Suprapubic skin (tissue), 4 donors: ENCODE results near the gene CRYGD. TPM values are rescaled to one million over a fixed set of nuclear protein-coding genes. Genes with fewer than 3 reads are reported as not detected.

Experiments
- DNase-seq, 2 donors: peaks; one replicate each; pipeline ENCODE4 v3.0.0-alpha.2; 2019; ENCODE audit warnings: low spot score in 2 of 2
- H3K27ac ChIP-seq: fragments of 200-600 bp; sonication (generic); one replicate; pipeline ENCODE4 v1.5.1; 2019
- H3K27me3 ChIP-seq: fragments of 200-600 bp; sonication (generic); one replicate; pipeline ENCODE4 v1.5.1; 2019
- H3K36me3 ChIP-seq: fragments of 200-600 bp; sonication (generic); one replicate; pipeline ENCODE4 v1.5.1; 2019
- H3K4me1 ChIP-seq: fragments of 200-600 bp; sonication (generic); one replicate; pipeline ENCODE4 v1.5.1; 2019
- H3K4me3 ChIP-seq: fragments of 200-600 bp; sonication (generic); one replicate; pipeline ENCODE4 v1.5.1; 2019; ENCODE audit warnings: mild to moderate bottlenecking
- H3K9me3 ChIP-seq: fragments of 200-600 bp; sonication (generic); one replicate; pipeline ENCODE4 v1.5.1; 2019
- EP300 ChIP-seq: sonication (generic); formaldehyde crosslinking; IDR thresholded peaks from one replicate; pipeline ENCODE4 v1.6.1; 2017; ENCODE audit warnings: antibody characterized with exemption
- POLR2A ChIP-seq, 2 donors: fragments of 450-650 bp; IDR thresholded peaks; one replicate each; pipeline ENCODE4 v1.6.1; 2017; ENCODE audit warnings: antibody characterized with exemption in 2 of 2, mild to moderate bottlenecking in 2 of 2, moderate library complexity in 2 of 2
- POLR2AphosphoS5 ChIP-seq, 3 donors: sonication (generic); formaldehyde crosslinking; IDR thresholded peaks; one replicate each; pipeline ENCODE4 v1.6.1; 2017; ENCODE audit warnings: antibody characterized with exemption in 3 of 3
- WGBS: methylation state at CpG from one replicate; pipeline ENCODE4 v1.1.5; 2018; 5-methylcytosine and 5-hydroxymethylcytosine counted together
- total RNA-seq, 4 donors: library from RNA; depleted of rRNA; stranded (reverse); fragments of >200 nt; gene quantifications; one replicate each; pipeline ENCODE4 v1.1.0, GENCODE V29; 2016
- TF ChIP-seq, protein P1 (sequence below), 2 donors: fragments of 200-600 bp in 1 of 2; fragments of 450-650 bp in 1 of 2; sonication (generic) in 1 of 2; IDR thresholded peaks; one replicate each; pipeline ENCODE4 v1.5.1; 2016 to 2019; ENCODE audit warnings: antibody characterized with exemption in 2 of 2, mild to moderate bottlenecking in 1 of 2, moderate library complexity in 1 of 2

CRYGD gene
- total RNA-seq, 4 donors from 2014 or later, result not detected

GRCh38 chr2:208083807-208084206 is 40.5 kb downstream of the CRYGD start:
- H3K9me3 ChIP-seq, result no peaks in the 10 kb centered on the region

GRCh38 chr2:208077276-208077675 is 47.0 kb downstream of the CRYGD start:
- no peak for DNase-seq
- H3K27me3 ChIP-seq, result peaks cover 7% of the 10 kb centered on the region
- no peak overlapping the region for H3K4me3 ChIP-seq
- no peak overlapping the region for H3K27ac ChIP-seq
- TF ChIP-seq, protein P1, sequence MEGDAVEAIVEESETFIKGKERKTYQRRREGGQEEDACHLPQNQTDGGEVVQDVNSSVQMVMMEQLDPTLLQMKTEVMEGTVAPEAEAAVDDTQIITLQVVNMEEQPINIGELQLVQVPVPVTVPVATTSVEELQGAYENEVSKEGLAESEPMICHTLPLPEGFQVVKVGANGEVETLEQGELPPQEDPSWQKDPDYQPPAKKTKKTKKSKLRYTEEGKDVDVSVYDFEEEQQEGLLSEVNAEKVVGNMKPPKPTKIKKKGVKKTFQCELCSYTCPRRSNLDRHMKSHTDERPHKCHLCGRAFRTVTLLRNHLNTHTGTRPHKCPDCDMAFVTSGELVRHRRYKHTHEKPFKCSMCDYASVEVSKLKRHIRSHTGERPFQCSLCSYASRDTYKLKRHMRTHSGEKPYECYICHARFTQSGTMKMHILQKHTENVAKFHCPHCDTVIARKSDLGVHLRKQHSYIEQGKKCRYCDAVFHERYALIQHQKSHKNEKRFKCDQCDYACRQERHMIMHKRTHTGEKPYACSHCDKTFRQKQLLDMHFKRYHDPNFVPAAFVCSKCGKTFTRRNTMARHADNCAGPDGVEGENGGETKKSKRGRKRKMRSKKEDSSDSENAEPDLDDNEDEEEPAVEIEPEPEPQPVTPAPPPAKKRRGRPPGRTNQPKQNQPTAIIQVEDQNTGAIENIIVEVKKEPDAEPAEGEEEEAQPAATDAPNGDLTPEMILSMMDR (IDR thresholded peaks at IDR 0.05), result no peak
- TF ChIP-seq POLR2A (IDR thresholded peaks at IDR 0.05) (no peak), POLR2AphosphoS5 (IDR thresholded peaks at IDR 0.05) (no peak), EP300 (no peak)
- no peaks in the 10 kb centered on the region for H3K9me3 ChIP-seq
- H3K36me3 ChIP-seq, result no peaks in the 10 kb centered on the region
- 76% methylated on average over 2 of the region's 2 CpGs for WGBS
- H3K4me1 ChIP-seq, result no peaks in the 10 kb centered on the region

More at GRCh38 chr2:208083807-208084206, 40.5 kb downstream of the CRYGD start:
- Histone ChIP-seq H3K4me3 (no peak overlapping the region), H3K27ac (no peak overlapping the region), H3K4me1 (no peaks in the 10 kb centered on the region), H3K36me3 (no peaks in the 10 kb centered on the region), H3K27me3 (no peaks in the 10 kb centered on the region)
- DNase-seq, result no peak
- TF ChIP-seq POLR2AphosphoS5 (IDR thresholded peaks at IDR 0.05) (no peak), EP300 (no peak), POLR2A (IDR thresholded peaks at IDR 0.05) (no peak)
- TF ChIP-seq, protein P1 (IDR thresholded peaks at IDR 0.05), result no peak

DNA sequence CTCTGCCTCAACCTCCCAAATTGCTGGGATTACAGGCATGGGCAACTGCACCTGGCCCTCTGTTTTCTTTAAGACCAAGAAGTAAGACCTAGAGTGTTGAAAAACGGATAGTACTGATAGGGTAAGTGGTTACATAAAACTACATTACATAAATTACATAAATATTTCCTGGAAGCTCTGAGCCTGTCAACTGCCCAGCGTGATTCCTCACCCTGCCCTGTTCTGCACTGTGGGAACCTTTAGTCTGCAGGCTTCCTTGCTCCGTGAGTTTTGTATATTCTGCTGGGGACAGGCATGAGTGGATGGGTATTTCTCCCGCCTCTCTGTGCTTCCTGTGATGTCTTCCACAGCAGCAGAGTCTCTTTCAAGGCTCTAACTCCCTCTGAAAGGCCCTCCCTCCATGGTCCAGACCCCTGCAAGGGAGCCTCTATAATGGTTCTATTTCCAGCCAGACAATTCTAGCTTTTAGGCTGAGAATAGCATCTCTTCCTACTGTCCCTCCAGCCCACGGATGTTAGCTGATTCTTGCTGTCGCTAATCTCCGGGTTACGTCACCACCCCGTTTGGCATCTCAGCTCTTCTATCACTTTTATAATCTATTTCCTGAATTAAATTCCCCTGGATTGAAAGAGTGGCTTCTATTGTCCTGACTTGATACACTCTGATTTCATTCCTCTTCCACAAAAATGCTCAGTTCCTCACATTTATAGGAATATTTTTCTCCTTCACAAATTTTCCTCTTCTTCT is 49.5 kb downstream of the CRYGD start:
- WGBS, result 39% methylated on average over 9 of the region's 9 CpGs
- no peak overlapping the region for H3K27ac ChIP-seq
- H3K9me3 ChIP-seq, result no peaks in the 10 kb centered on the region
- H3K27me3 ChIP-seq, result peaks cover 7% of the 10 kb centered on the region
- TF ChIP-seq POLR2A (IDR thresholded peaks at IDR 0.05), result no peak
- TF ChIP-seq EP300, result no peak
- TF ChIP-seq POLR2AphosphoS5 (IDR thresholded peaks at IDR 0.05), result no peak
- TF ChIP-seq, protein P1 (IDR thresholded peaks at IDR 0.05), result no peak
- H3K4me3 ChIP-seq, result no peak overlapping the region
- DNase-seq, result no peak
- H3K36me3 ChIP-seq, result no peaks in the 10 kb centered on the region
- H3K4me1 ChIP-seq, result no peaks in the 10 kb centered on the region

GRCh38 chr2:208072250-208072892 is 52.0 kb downstream of the CRYGD start:
- Histone ChIP-seq H3K27me3 (peaks cover 5% of the 10 kb centered on the region), H3K27ac (no peak overlapping the region), H3K9me3 (no peaks in the 10 kb centered on the region), H3K4me1 (no peaks in the 10 kb centered on the region), H3K36me3 (no peaks in the 10 kb centered on the region), H3K4me3 (no peak overlapping the region)
- DNase-seq, result no peak
- TF ChIP-seq, protein P1 (IDR thresholded peaks at IDR 0.05), result peak; percentile 51 to 70
- TF ChIP-seq EP300, result no peak
- TF ChIP-seq POLR2AphosphoS5 (IDR thresholded peaks at IDR 0.05), result no peak
- TF ChIP-seq POLR2A (IDR thresholded peaks at IDR 0.05), result no peak
- 27% methylated on average over 9 of the region's 9 CpGs for WGBS

Other genes starting within 250 kb of the CRYGD start
- 10 to 100 TPM; 14.9 to 28.3 (median 21.0) TPM for gene PLEKHM3, start 99.0 kb downstream of the CRYGD start, total RNA-seq
- not detected for gene CRYGC, start 5.3 kb upstream of the CRYGD start, total RNA-seq
- gene CRYGB, start 21.6 kb upstream of the CRYGD start, total RNA-seq, result not detected
- gene CRYGA, start 39.1 kb upstream of the CRYGD start, total RNA-seq, result not detected
- not detected for gene C2orf80, start 65.5 kb upstream of the CRYGD start, total RNA-seq
- 10 to 100 TPM; 38.4 to 58.3 (median 43.9) TPM for gene IDH1, start 130.5 kb upstream of the CRYGD start, total RNA-seq
- 10 to 100 TPM; 25.0 to 55.9 (median 26.7) TPM for gene PIKFYVE, start 141.7 kb upstream of the CRYGD start, total RNA-seq